Measurements from ENCODE around the gene PCSK5.

GRCh38 chr9:76092572-76092971 is 202.1 kb downstream of the PCSK5 start:
- TF ChIP-seq POLR2A (IDR thresholded peaks at IDR 0.05; ENCODE audit: low read depth) (no peak), POLR2AphosphoS5 (IDR thresholded peaks at IDR 0.05) (no peak)
- TF ChIP-seq, protein P1, sequence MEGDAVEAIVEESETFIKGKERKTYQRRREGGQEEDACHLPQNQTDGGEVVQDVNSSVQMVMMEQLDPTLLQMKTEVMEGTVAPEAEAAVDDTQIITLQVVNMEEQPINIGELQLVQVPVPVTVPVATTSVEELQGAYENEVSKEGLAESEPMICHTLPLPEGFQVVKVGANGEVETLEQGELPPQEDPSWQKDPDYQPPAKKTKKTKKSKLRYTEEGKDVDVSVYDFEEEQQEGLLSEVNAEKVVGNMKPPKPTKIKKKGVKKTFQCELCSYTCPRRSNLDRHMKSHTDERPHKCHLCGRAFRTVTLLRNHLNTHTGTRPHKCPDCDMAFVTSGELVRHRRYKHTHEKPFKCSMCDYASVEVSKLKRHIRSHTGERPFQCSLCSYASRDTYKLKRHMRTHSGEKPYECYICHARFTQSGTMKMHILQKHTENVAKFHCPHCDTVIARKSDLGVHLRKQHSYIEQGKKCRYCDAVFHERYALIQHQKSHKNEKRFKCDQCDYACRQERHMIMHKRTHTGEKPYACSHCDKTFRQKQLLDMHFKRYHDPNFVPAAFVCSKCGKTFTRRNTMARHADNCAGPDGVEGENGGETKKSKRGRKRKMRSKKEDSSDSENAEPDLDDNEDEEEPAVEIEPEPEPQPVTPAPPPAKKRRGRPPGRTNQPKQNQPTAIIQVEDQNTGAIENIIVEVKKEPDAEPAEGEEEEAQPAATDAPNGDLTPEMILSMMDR (IDR thresholded peaks at IDR 0.05) = no peak
